Astrocyte of the cerebellum (primary cell): ENCODE measurements around the gene DCD.
"Not testable (repeated sequence)": the region's sequence is repeated elsewhere in the genome, so short reads cannot be mapped to it uniquely, and the experiment has no call there.

Experiments
- DNase-seq: peaks from one replicate; pipeline ENCODE4 v3.0.0-alpha.2; 2011; ENCODE audit warnings: low read depth
- H3K4me3 ChIP-seq: 2 replicates; pipeline ENCODE4 v1.5.1; 2011; ENCODE audit warnings: mild to moderate bottlenecking, low read depth, low read length, moderate library complexity
- CTCF ChIP-seq: IDR thresholded peaks from 2 replicates; pipeline ENCODE4 v1.5.1; 2012; ENCODE audit warnings: low read length, low read depth, moderate library complexity, mild to moderate bottlenecking; ENCODE audit errors: missing control alignments
- in situ Hi-C: cut with HindIII; loops from 2 replicates; pipeline ENCODE4 v1.10.0; 2017; ENCODE audit warnings: low sequenced_read_pairs

DCD gene

GRCh38 chr12:54666008-54666407, 17.8 kb upstream of the DCD start:
- in situ Hi-C loops: no loop called here
- H3K4me3 ChIP-seq: no peak overlapping the region
- no peak for DNase-seq
- no peak for TF ChIP-seq CTCF

- in situ Hi-C loops: not testable (repeated sequence)
These were observed 17.0 kb upstream of the DCD start for GRCh38 chr12:54665022-54665635.

GRCh38 chr12:54663603-54664002, 15.4 kb upstream of the DCD start:
- H3K4me3 ChIP-seq: no peak overlapping the region
- in situ Hi-C loops: no loop called here
- DNase-seq: no peak
- no peak for TF ChIP-seq CTCF

More at GRCh38 chr12:54665022-54665635, 17.0 kb upstream of the DCD start:
- not testable (repeated sequence) for H3K4me3 ChIP-seq, DNase-seq

- in situ Hi-C loops: no loop called here
- TF ChIP-seq CTCF: no peak
- DNase-seq: no peak
- no peak overlapping the region for H3K4me3 ChIP-seq
These were observed 13.9 kb upstream of the DCD start for GRCh38 chr12:54662026-54662425.

- no peak for DNase-seq
- no peak for TF ChIP-seq CTCF
- H3K4me3 ChIP-seq: no peak overlapping the region
- in situ Hi-C loops: no loop called here
These were observed 12.9 kb upstream of the DCD start for GRCh38 chr12:54661048-54661447.

- DNase-seq: no peak
- in situ Hi-C loops: no loop called here
- H3K4me3 ChIP-seq: no peak overlapping the region
- TF ChIP-seq CTCF: no peak
These were observed 12.3 kb upstream of the DCD start for GRCh38 chr12:54660320-54660962.
